ENCODE data around the gene PLPP1. TPM values are rescaled to one million over a fixed set of nuclear protein-coding genes. Genes with fewer than 3 reads are reported as not detected.

The PLPP1 gene
- total and polyA plus RNA-seq, 2 of the 8 experiments (the other 6 are each of a cell fraction or from before 2014, with no cell fraction given) = 43.7 to 91.3 TPM

DNA sequence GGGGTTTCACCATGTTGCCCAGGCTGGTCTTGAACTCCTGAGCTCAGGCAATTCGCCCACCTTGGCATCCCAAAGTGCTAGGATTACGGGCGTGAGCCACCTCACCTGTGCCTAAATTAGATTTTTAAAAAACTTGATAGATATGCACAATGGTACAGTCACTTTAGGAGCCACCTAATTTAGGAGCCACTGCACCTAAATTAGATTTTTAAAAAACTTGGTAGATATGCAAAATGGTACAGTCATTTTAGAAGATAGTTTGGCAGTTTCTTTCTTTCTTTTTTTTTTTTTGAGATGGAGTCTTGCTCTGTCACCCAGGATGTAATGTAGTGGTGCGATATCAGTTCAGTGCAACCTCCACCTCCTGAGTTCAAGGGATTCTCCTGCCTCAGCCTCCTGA, 37.8 kb upstream of the PLPP1 start:
- H3K9me3 ChIP-seq (ENCODE audit: insufficient read depth in 2 of 2, low read depth in 1 of 2, low read length in 1 of 2) = no peaks in the 10 kb centered on the region
- FAIRE-seq = no peak
- TF ChIP-seq ASH2L (IDR thresholded peaks at IDR 0.05; ENCODE audit: low read length) (no peak), HDAC6 (IDR thresholded peaks at IDR 0.05; ENCODE audit: low read depth, low read length) (no peak), EZH2 (IDR thresholded peaks at IDR 0.05; ENCODE audit: low read depth, low read length, severe bottlenecking) (no peak), CTBP2 (IDR thresholded peaks at IDR 0.05; ENCODE audit: borderline replicate concordance, insufficient read depth, insufficient read length, low read length) (no peak), RNF2 (IDR thresholded peaks at IDR 0.05; ENCODE audit: borderline replicate concordance, low read depth, low read length, missing control alignments, poor library complexity, severe bottlenecking) (no peak), HDAC2 (IDR thresholded peaks at IDR 0.05; ENCODE audit: borderline replicate concordance in 1 of 2, low read depth in 2 of 2, low read length in 2 of 2) (no peak), SRF (IDR thresholded peaks at IDR 0.05; ENCODE audit: low read depth, low read length) (no peak), PHF8 (conservative IDR thresholded peaks at IDR 0.05; ENCODE audit: low read depth, low read length) (no peak), TAF7 (optimal IDR thresholded peaks at IDR 0.05; ENCODE audit: borderline replicate concordance, low read depth, low read length) (no peak), CEBPB (IDR thresholded peaks at IDR 0.05; ENCODE audit: low read depth, low read length) (no peak), BRCA1 (IDR thresholded peaks at IDR 0.05; ENCODE audit: low read depth, low read length) (no peak)
- TF ChIP-seq, protein P1, sequence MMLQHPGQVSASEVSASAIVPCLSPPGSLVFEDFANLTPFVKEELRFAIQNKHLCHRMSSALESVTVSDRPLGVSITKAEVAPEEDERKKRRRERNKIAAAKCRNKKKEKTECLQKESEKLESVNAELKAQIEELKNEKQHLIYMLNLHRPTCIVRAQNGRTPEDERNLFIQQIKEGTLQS (IDR thresholded peaks at IDR 0.05; ENCODE audit: insufficient read depth, low read depth, low read length) = no peak

More for the DNA sequence above, 37.8 kb upstream of the PLPP1 start:
- no peaks in the 10 kb centered on the region for H3K23me2 ChIP-seq (ENCODE audit: low read depth, low read length)
- H2BK20ac ChIP-seq (ENCODE audit: low read length) = no peak overlapping the region; the same call in 1 of the 2 replicates
- no peak overlapping the region for H3K9ac ChIP-seq (replicated peaks in 1 of 4; ENCODE audit: extremely low read depth in 1 of 4, low read depth in 3 of 4, low read length in 3 of 4)
- H2AFZ ChIP-seq (ENCODE audit: low read length) = no peak overlapping the region
- peak overlapping the region; percentile 47; the same call in 1 of the 2 replicates for H3K27ac ChIP-seq (ENCODE audit: low read depth, low read length)
- no peak overlapping the region for H4K91ac ChIP-seq (replicated peaks; ENCODE audit: insufficient read length, low read length)
- no peaks in the 10 kb centered on the region for H3K36me3 ChIP-seq (ENCODE audit: control insufficient read depth in 2 of 4, insufficient read depth in 4 of 4, low read length in 3 of 4)
- H4K5ac ChIP-seq (ENCODE audit: insufficient read length, low read depth, low read length) = peak overlapping the region; percentile 79
- no peak overlapping the region for H3K23ac ChIP-seq (ENCODE audit: insufficient read length)
- no peaks in the 10 kb centered on the region for H3K27me3 ChIP-seq (replicated peaks in 1 of 4; ENCODE audit: control insufficient read depth in 3 of 4, extremely low read depth in 1 of 4, insufficient read depth in 3 of 4, low read length in 3 of 4)
- DNase-seq (ENCODE audit: low read depth in 1 of 2, low spot score in 2 of 2) = no peak
- H3K56ac ChIP-seq (replicated peaks; ENCODE audit: insufficient read length, low read depth, low read length) = no peak overlapping the region
- no peaks in the 10 kb centered on the region for H4K20me1 ChIP-seq (replicated peaks in 1 of 2; ENCODE audit: control insufficient read depth in 1 of 2, insufficient read depth in 2 of 2, low read length in 2 of 2)
- no peak overlapping the region; the same call in 1 of the 2 replicates for H3K18ac ChIP-seq (ENCODE audit: extremely low read depth, low read length)
- H3K4me3 ChIP-seq (ENCODE audit: extremely low read depth in 1 of 4, insufficient read depth in 2 of 4, low read depth in 3 of 4, low read length in 4 of 4) = no peak overlapping the region
- H4K8ac ChIP-seq (ENCODE audit: extremely low read depth, insufficient read depth, low read length) = no peak overlapping the region
- no peak overlapping the region for H3K4ac ChIP-seq (replicated peaks; ENCODE audit: insufficient read length, low read depth, low read length)
- no peak overlapping the region for H3K4me2 ChIP-seq (ENCODE audit: insufficient read depth in 1 of 2, low read depth in 2 of 2, low read length in 2 of 2)
- 92% methylated on average over 4 of the region's 4 CpGs; no CpG with 5 or more reads in 1 of the 2 experiments for WGBS, 2 experiments (ENCODE audit: extremely low coverage in 1 of 2, insufficient coverage in 1 of 2, insufficient read length in 1 of 2, insufficient replicate concordance in 2 of 2, low coverage in 1 of 2, low lambda C conversion rate in 2 of 2, missing lambda C conversion rate in 1 of 2)
- ChIA-PET CTCF (ENCODE audit: partially characterized antibody) (interaction anchor here (0.6 kb wide), 1 partner anchor 16 kb away, joined by 3 read pairs; no protein-coding TSS in a partner anchor), POLR2A (ENCODE audit: partially characterized antibody) (no interaction called here)
- H2BK12ac ChIP-seq (ENCODE audit: low read depth, low read length) = peak overlapping the region; percentile 89
- no peaks in the 10 kb centered on the region for H3K79me2 ChIP-seq (ENCODE audit: control insufficient read depth in 1 of 2, insufficient read depth in 2 of 2, low read length in 2 of 2)
- H2BK15ac ChIP-seq (ENCODE audit: low read length) = no peak overlapping the region
- H2BK120ac ChIP-seq (replicated peaks; ENCODE audit: low read depth, low read length) = no peak overlapping the region
- peaks cover 5 to 35% (median 18%) of the 10 kb centered on the region in 4 experiments; a peak in 5 of 7 replicates for H3K4me1 ChIP-seq (replicated peaks in 1 of 4; ENCODE audit: control insufficient read depth in 3 of 4, insufficient read depth in 4 of 4, low read length in 3 of 4)
- no peaks in the 10 kb centered on the region for H3K79me1 ChIP-seq (ENCODE audit: low read depth, low read length)
- H2BK5ac ChIP-seq (ENCODE audit: low read depth, low read length) = peak overlapping the region; percentile 29; the same call in 1 of the 2 replicates
- no peak overlapping the region for H2AK5ac ChIP-seq (ENCODE audit: low read depth, low read length)
- H3K14ac ChIP-seq (ENCODE audit: insufficient read length) = no peak overlapping the region

All from H1 (cell line).